Spleen (tissue), 13 donors: ENCODE measurements around the gene XAF1. TPM values are rescaled to one million over a fixed set of nuclear protein-coding genes. Genes with fewer than 3 reads are reported as not detected.

Source experiments
- DNase-seq: peaks from one replicate; pipeline ENCODE4 v3.0.0-alpha.2; 2020
- H3K27ac ChIP-seq, 8 donors: fragments of 200-600 bp; sonication (generic) in 7 of 8; 1 replicate in 4 of 8; 2 replicates in 4 of 8; pipeline versions ENCODE4 v1.5.0 to v1.8.0; 2016 to 2021; ENCODE audit warnings: inconsistent platforms in 4 of 8, mild to moderate bottlenecking in 4 of 8, moderate library complexity in 1 of 8
- H3K27me3 ChIP-seq, 7 donors: fragments of 200-600 bp; sonication (generic) in 6 of 7; replicated peaks in 1 of 7; 1 replicate in 4 of 7; 2 replicates in 3 of 7; pipeline versions ENCODE4 v1.5.0 to v1.8.0; 2016 to 2021; ENCODE audit warnings: inconsistent platforms in 3 of 7, mild to moderate bottlenecking in 1 of 7
- H3K36me3 ChIP-seq, 6 donors: fragments of 200-600 bp; sonication (generic) in 5 of 6; 1 replicate in 4 of 6; 2 replicates in 2 of 6; pipeline versions ENCODE4 v1.5.0 to v1.8.0; 2016 to 2021; ENCODE audit warnings: inconsistent platforms in 2 of 6
- H3K4me1 ChIP-seq, 6 donors: fragments of 200-600 bp; sonication (generic) in 5 of 6; 1 replicate in 3 of 6; 2 replicates in 3 of 6; pipeline versions ENCODE4 v1.5.0 to v1.8.0; 2016 to 2021; ENCODE audit warnings: inconsistent platforms in 3 of 6
- H3K4me3 ChIP-seq, 8 donors: fragments of 200-600 bp; sonication (generic) in 7 of 8; 1 replicate in 4 of 8; 2 replicates in 4 of 8; pipeline versions ENCODE4 v1.5.0 to v1.8.0; 2016 to 2021; ENCODE audit warnings: inconsistent platforms in 4 of 8, mild to moderate bottlenecking in 4 of 8, moderate library complexity in 2 of 8
- H3K9me3 ChIP-seq, 8 donors: fragments of 200-600 bp; sonication (generic) in 7 of 8; 1 replicate in 4 of 8; 2 replicates in 4 of 8; pipeline versions ENCODE4 v1.5.0 to v1.8.0; 2016 to 2021; ENCODE audit warnings: inconsistent platforms in 4 of 8
- CTCF ChIP-seq, 11 experiments: fragments of 200-600 bp in 7 of 11; fragments of 450-650 bp in 4 of 11; sonication (generic) in 4 of 11; IDR thresholded peaks in 8 of 11; conservative IDR thresholded peaks in 3 of 11; 1 replicate in 7 of 11; 2 replicates in 4 of 11; pipeline versions ENCODE4 v1.4.0 to v1.8.0; 2016 to 2021; ENCODE audit warnings: antibody characterized with exemption in 11 of 11, inconsistent platforms in 4 of 11, mild to moderate bottlenecking in 1 of 11
- POLR2A ChIP-seq, 3 donors: fragments of 450-650 bp; IDR thresholded peaks; one replicate each; pipeline ENCODE4 v1.5.1; 2017; ENCODE audit warnings: antibody characterized with exemption in 3 of 3, mild to moderate bottlenecking in 1 of 3
- POLR2AphosphoS5 ChIP-seq, 3 donors: sonication (generic); formaldehyde crosslinking; IDR thresholded peaks; one replicate each; pipeline ENCODE4 v1.5.1; 2017; ENCODE audit warnings: antibody characterized with exemption in 3 of 3
- WGBS, 5 donors: extraction: QIAGEN DNeasy Blood & Tissue Kit in 3 of 5; methylation state at CpG; one replicate each; pipeline versions ENCODE4 v1.1.5 to v1.1.7; 2013 to 2018; 5-methylcytosine and 5-hydroxymethylcytosine counted together
- intact Hi-C: fragments of 100-400 bp; cut with DNase I; formaldehyde crosslinking; loops from one replicate; pipeline ENCODE4 v1.15.0; 2023; ENCODE audit warnings: low total_unique reads
- long read RNA-seq, 2 donors: transcript quantifications; one replicate each; lab custom pipeline, GENCODE V29; 2026
- polyA plus RNA-seq, 3 donors: library from polyadenylated mRNA; stranded (reverse); fragments of 200-250 nt; gene quantifications; one replicate each; pipeline ENCODE4 v1.2.1, GENCODE V29; 2013
- total RNA-seq, 7 donors: library from RNA; depleted of rRNA in 3 of 7; stranded (reverse); fragments of >200 nt in 3 of 7; fragmentation: NEBNext Ultra II Directional in 4 of 7; extraction: Animal tissue kit (Norgen Biotek cat#: 25700) in 4 of 7; gene quantifications; one replicate each; pipeline versions ENCODE4 v1.1.0 to v1.2.1, GENCODE V29; 2016 to 2021
- donor health status: healthy with polysubstance abuse.
- donor health status: DM: no; HTN: no; CAD: no; lungs with moderate emphysema.
- donor health status: DM: no; HTN: no; CAD: no.
- donor health status: Bipolar disorder and iron deficiency.
- donor health status: healthy.
- donor health status: DM: no; HTN: no; CAD: no.
- donor health status: DM: yes; HTN: yes; CAD: no.

Gene XAF1
- total RNA-seq = 100 to 1,000 TPM in 5 of 7 donors, 10 to 100 TPM in 2; 69.0 to 176 (median 117) TPM
- 10 to 100 TPM; 26.4 to 61.6 (median 31.4) TPM for polyA plus RNA-seq
- long read RNA-seq, donor 1, transcript XAF1-202 (7 exons, 3,623 nt) = major isoform, 5 of 7 reads
- long read RNA-seq, donor 1, partial matches to known transcripts = 0 of 7 reads
- long read RNA-seq, donor 1, other reads (novel, unspliced or antisense) = 0 of 7 reads
- long read RNA-seq, donor 2, partial matches to known transcripts = 0 of 1 reads
- long read RNA-seq, donor 2, other reads (novel, unspliced or antisense) = 0 of 1 reads

DNA sequence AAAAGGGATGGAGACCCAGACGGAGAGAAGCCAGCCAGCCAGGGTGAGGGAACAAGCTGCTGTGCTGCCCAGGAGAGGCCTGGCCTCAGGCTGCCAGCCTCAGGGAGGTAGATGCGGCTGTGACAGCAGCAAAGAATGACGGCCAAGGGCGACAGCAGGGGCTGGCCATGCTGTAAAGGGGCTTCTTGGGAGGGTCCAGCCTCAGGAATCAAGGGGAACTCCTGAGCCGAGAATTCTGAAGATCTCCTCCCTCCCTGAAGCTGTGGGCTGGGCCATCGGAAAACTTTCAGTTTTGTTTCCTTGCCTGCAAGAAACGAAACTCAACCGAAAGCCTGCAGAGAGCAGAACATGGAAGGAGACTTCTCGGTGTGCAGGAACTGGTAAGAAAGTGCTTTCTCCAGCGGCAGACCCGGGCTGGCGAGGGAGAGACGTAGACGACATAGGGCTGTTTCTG, at the start of gene XAF1:
XAF1 (plus strand) TSS at position 316 of the 454 bp plus-strand sequence; CDS start at position 349, 33 bp downstream.
- intact Hi-C loops = no loop called here
- no peaks in the 10 kb centered on the region for H3K9me3 ChIP-seq
- peak within 1 kb of the TSS; percentile 56 to 81 (median 69) for H3K4me3 ChIP-seq
- DNase-seq = peak; percentile 84
- WGBS, 5 donors = 0 to 4% (median 2%) methylated on average over 14 of the region's 14 CpGs
- H3K36me3 ChIP-seq = peaks cover 0 to 33% (median 20%) of the 10 kb centered on the region in 6 donors
- H3K27ac ChIP-seq = peak within 1 kb of the TSS; percentile 87 to 93 (median 91)
- H3K27me3 ChIP-seq = no peaks in the 10 kb centered on the region
- TF ChIP-seq POLR2A (IDR thresholded peaks at IDR 0.05) = no peak
- TF ChIP-seq POLR2AphosphoS5 (IDR thresholded peaks at IDR 0.05) = peak; percentile 46 to 60 (median 47)
- no peak for TF ChIP-seq CTCF (IDR thresholded peaks at IDR 0.05 in 8 of 11, conservative IDR thresholded peaks at IDR 0.05 in 3 of 11)
- H3K4me1 ChIP-seq = peaks cover 13 to 80% (median 57%) of the 10 kb centered on the region in 6 donors

- no peak for TF ChIP-seq CTCF (IDR thresholded peaks at IDR 0.05 in 8 of 11, conservative IDR thresholded peaks at IDR 0.05 in 3 of 11)
- no peak for TF ChIP-seq POLR2A (IDR thresholded peaks at IDR 0.05)
- TF ChIP-seq POLR2AphosphoS5 (IDR thresholded peaks at IDR 0.05) = no peak
- 86 to 95% (median 91%) methylated on average over 3 to 14 of the region's 14 CpGs for WGBS, 5 donors
- H3K27me3 ChIP-seq = peaks cover 0 to 70% (median 0%) of the 10 kb centered on the region in 7 donors
- H3K4me1 ChIP-seq = peaks cover 0 to 20% (median 5%) of the 10 kb centered on the region in 6 donors
- no peaks in the 10 kb centered on the region for H3K36me3 ChIP-seq
- intact Hi-C loops = no loop called here
- DNase-seq = no peak
- no peak overlapping the region for H3K4me3 ChIP-seq
- H3K9me3 ChIP-seq = no peaks in the 10 kb centered on the region
- no peak overlapping the region for H3K27ac ChIP-seq
Observed at GRCh38 chr17:6706499-6706898, 49.3 kb upstream of the XAF1 start.

- no peak overlapping the region for H3K27ac ChIP-seq
- H3K36me3 ChIP-seq = no peaks in the 10 kb centered on the region
- intact Hi-C loops = no loop called here
- no peaks in the 10 kb centered on the region for H3K9me3 ChIP-seq
- peaks cover 0 to 21% (median 5%) of the 10 kb centered on the region in 6 donors for H3K4me1 ChIP-seq
- WGBS, 5 donors = 84 to 94% (median 87%) methylated on average over 8 of the region's 8 CpGs
- peaks cover 0 to 70% (median under 1%) of the 10 kb centered on the region in 7 donors for H3K27me3 ChIP-seq
- no peak overlapping the region for H3K4me3 ChIP-seq
- no peak for DNase-seq
- no peak for TF ChIP-seq CTCF (IDR thresholded peaks at IDR 0.05 in 8 of 11, conservative IDR thresholded peaks at IDR 0.05 in 3 of 11)
- no peak for TF ChIP-seq POLR2AphosphoS5 (IDR thresholded peaks at IDR 0.05)
- no peak for TF ChIP-seq POLR2A (IDR thresholded peaks at IDR 0.05)
Observed at GRCh38 chr17:6706996-6707395, 48.9 kb upstream of the XAF1 start.

- TF ChIP-seq CTCF (IDR thresholded peaks at IDR 0.05 in 8 of 11, conservative IDR thresholded peaks at IDR 0.05 in 3 of 11) (no peak), POLR2AphosphoS5 (IDR thresholded peaks at IDR 0.05) (no peak), POLR2A (IDR thresholded peaks at IDR 0.05) (no peak)
- Histone ChIP-seq H3K9me3 (no peaks in the 10 kb centered on the region), H3K36me3 (no peaks in the 10 kb centered on the region), H3K4me3 (no peak overlapping the region), H3K27ac (no peak overlapping the region), H3K4me1 (peaks cover 0 to 34% (median 17%) of the 10 kb centered on the region in 6 donors), H3K27me3 (peaks cover 0 to 73% (median 15%) of the 10 kb centered on the region in 7 donors)
- WGBS, 5 donors = 78 to 97% (median 92%) methylated on average over 12 of the region's 12 CpGs
- intact Hi-C loops = no loop called here
- no peak for DNase-seq
Observed at GRCh38 chr17:6708357-6708961, 47.4 kb upstream of the XAF1 start.
